WTC11 (cell line): Measurements from ENCODE around the gene ARHGEF12. TPM values are rescaled to one million over a fixed set of nuclear protein-coding genes. Genes with fewer than 3 reads are reported as not detected.

ENCODE experiments used
- ATAC-seq: fragments of 200-7000 bp; cut with Tn5 transposase; 2 replicates; pipeline ENCODE4 v1.10.0; 2021; ENCODE audit warnings: mild to moderate bottlenecking, moderate library complexity
- CTCF ChIA-PET: fragments of 300-600 bp; sonication (Branson Sonifier 250); formaldehyde crosslinking; loops from one replicate; lab custom pipeline; 2021; ENCODE audit warnings: antibody characterized with exemption; lab: Charles Lee
- POLR2A ChIA-PET: fragments of 350-600 bp; sonication (Branson Sonifier 250); formaldehyde crosslinking; loops from one replicate; lab custom pipeline; 2021; ENCODE audit warnings: antibody characterized with exemption; lab: Charles Lee
- DNase-seq: peaks from one replicate; pipeline ENCODE4 v3.0.0; 2021; ENCODE audit warnings: low spot score
- H3K27ac Mint-ChIP-seq: 2 replicates; pipeline ENCODE4 v1.8.0; 2021; ENCODE audit warnings: mixed read lengths
- H3K27me3 Mint-ChIP-seq: 2 replicates; pipeline ENCODE4 v1.8.0; 2021; ENCODE audit warnings: low read depth, mild to moderate bottlenecking, moderate library complexity, mixed read lengths
- H3K36me3 Mint-ChIP-seq: 2 replicates; pipeline ENCODE4 v1.8.0; 2021; ENCODE audit warnings: mixed read lengths
- H3K4me1 Mint-ChIP-seq: 2 replicates; pipeline ENCODE4 v1.8.0; 2022; ENCODE audit warnings: mixed read lengths
- H3K4me3 Mint-ChIP-seq: 2 replicates; pipeline ENCODE4 v1.8.0; 2021; ENCODE audit warnings: mild to moderate bottlenecking, moderate library complexity, mixed read lengths
- H3K9me3 Mint-ChIP-seq: 2 replicates; pipeline ENCODE4 v1.8.0; 2021; ENCODE audit warnings: mixed read lengths
- AR ChIP-seq: fragments of 250-450 bp; sonication (Bioruptor Pico); IDR thresholded peaks from 2 replicates; pipeline ENCODE4 v1.9.0; 2021; ENCODE audit warnings: mild to moderate bottlenecking
- ATF3 ChIP-seq: sonication (generic); formaldehyde crosslinking; conservative IDR thresholded peaks from 2 replicates; pipeline ENCODE4 v1.8.1; 2022; ENCODE audit warnings: mild to moderate bottlenecking, missing genetic modification reagents
- FOXJ3 ChIP-seq: sonication (generic); formaldehyde crosslinking; IDR thresholded peaks from 2 replicates; pipeline ENCODE4 v1.9.0; 2021; ENCODE audit warnings: missing genetic modification reagents, mild to moderate bottlenecking, borderline replicate concordance
- FOXP1 ChIP-seq: sonication (generic); formaldehyde crosslinking; IDR thresholded peaks from 2 replicates; pipeline ENCODE4 v1.8.0; 2022; ENCODE audit warnings: missing genetic modification reagents, mild to moderate bottlenecking, moderate library complexity, borderline replicate concordance
- GABPB1 ChIP-seq: sonication (generic); formaldehyde crosslinking; IDR thresholded peaks from 2 replicates; pipeline ENCODE4 v1.8.1; 2023; ENCODE audit warnings: mild to moderate bottlenecking, missing genetic modification reagents
- NFATC4 ChIP-seq: fragments of 250-450 bp; sonication (Bioruptor Pico); IDR thresholded peaks from 2 replicates; pipeline ENCODE4 v1.9.0; 2021; ENCODE audit warnings: mild to moderate bottlenecking
- NFE2L1 ChIP-seq: sonication (generic); formaldehyde crosslinking; IDR thresholded peaks from 2 replicates; pipeline ENCODE4 v1.8.1; 2023; ENCODE audit warnings: missing genetic modification reagents
- NFYB ChIP-seq: sonication (generic); formaldehyde crosslinking; conservative IDR thresholded peaks from 2 replicates; pipeline ENCODE4 v1.8.0; 2022; ENCODE audit warnings: low read depth, missing genetic modification reagents
- NR1H2 ChIP-seq: sonication (generic); formaldehyde crosslinking; IDR thresholded peaks from 2 replicates; pipeline ENCODE4 v1.9.0; 2021; ENCODE audit warnings: mild to moderate bottlenecking, moderate library complexity, missing genetic modification reagents
- SMAD3 ChIP-seq: sonication (generic); formaldehyde crosslinking; IDR thresholded peaks from 2 replicates; pipeline ENCODE4 v1.8.0; 2022; ENCODE audit warnings: missing genetic modification reagents, mild to moderate bottlenecking, borderline replicate concordance
- SOX15 ChIP-seq: fragments of 250-450 bp; sonication (Bioruptor Pico); IDR thresholded peaks from 2 replicates; pipeline ENCODE4 v1.9.0; 2021; ENCODE audit warnings: mild to moderate bottlenecking
- SP1 ChIP-seq: sonication (generic); formaldehyde crosslinking; conservative IDR thresholded peaks from 2 replicates; pipeline ENCODE4 v1.8.1; 2022; ENCODE audit warnings: missing genetic modification reagents
- TP53 ChIP-seq: sonication (generic); formaldehyde crosslinking; IDR thresholded peaks from 2 replicates; pipeline ENCODE4 v1.8.1; 2023; ENCODE audit warnings: mild to moderate bottlenecking, missing genetic modification reagents
- ZNF121 ChIP-seq: sonication (generic); formaldehyde crosslinking; IDR thresholded peaks from 2 replicates; pipeline ENCODE4 v1.8.0; 2023; ENCODE audit warnings: missing genetic modification reagents
- ZNF317 ChIP-seq: sonication (generic); formaldehyde crosslinking; IDR thresholded peaks from 2 replicates; pipeline ENCODE4 v1.8.1; 2023; ENCODE audit warnings: low read depth, mild to moderate bottlenecking, moderate library complexity, missing genetic modification reagents, borderline replicate concordance
- ZNF396 ChIP-seq: fragments of 250-450 bp; sonication (Bioruptor Pico); IDR thresholded peaks from 2 replicates; pipeline ENCODE4 v1.8.0; 2021; ENCODE audit warnings: mild to moderate bottlenecking, moderate library complexity, borderline replicate concordance
- ZNF416 ChIP-seq: fragments of 250-450 bp; sonication (Bioruptor Pico); IDR thresholded peaks from 2 replicates; pipeline ENCODE4 v1.9.0; 2021; ENCODE audit warnings: mild to moderate bottlenecking, inconsistent platforms
- ZNF423 ChIP-seq: fragments of 250-450 bp; sonication (Bioruptor Pico); IDR thresholded peaks from 2 replicates; pipeline ENCODE4 v2.1.2; 2022; ENCODE audit warnings: mild to moderate bottlenecking, moderate library complexity
- ZNF512 ChIP-seq: sonication (generic); formaldehyde crosslinking; IDR thresholded peaks from 2 replicates; pipeline ENCODE4 v1.8.1; 2022; ENCODE audit warnings: missing genetic modification reagents, borderline replicate concordance
- ZSCAN18 ChIP-seq: fragments of 250-450 bp; sonication (Bioruptor Pico); IDR thresholded peaks from 2 replicates; pipeline ENCODE4 v2.1.2; 2022; ENCODE audit warnings: mild to moderate bottlenecking, moderate library complexity
- total RNA-seq: library from RNA; stranded (reverse); gene quantifications from 3 replicates; pipeline ENCODE4 v1.2.3, GENCODE V29; 2021
- TF ChIP-seq, protein P1 (sequence below): sonication (generic); formaldehyde crosslinking; conservative IDR thresholded peaks from 2 replicates; pipeline ENCODE4 v1.8.1; 2023; ENCODE audit warnings: mild to moderate bottlenecking, low read depth, missing genetic modification reagents, moderate library complexity
- TF ChIP-seq, protein P2 (sequence below): fragments of 200-600 bp; IDR thresholded peaks from 2 replicates; pipeline ENCODE4 v1.8.0; 2022; ENCODE audit warnings: antibody characterized with exemption
- TF ChIP-seq, protein P3 (sequence below): sonication (generic); formaldehyde crosslinking; IDR thresholded peaks from 2 replicates; pipeline ENCODE4 v1.8.0; 2022; ENCODE audit warnings: mild to moderate bottlenecking, missing genetic modification reagents

The ARHGEF12 gene
- total RNA-seq, 1 experiment from 2014 or later = 35.8 TPM

GRCh38 chr11:120386318-120386717, 50.1 kb downstream of the ARHGEF12 start (continued):
- TF ChIP-seq, protein P1, sequence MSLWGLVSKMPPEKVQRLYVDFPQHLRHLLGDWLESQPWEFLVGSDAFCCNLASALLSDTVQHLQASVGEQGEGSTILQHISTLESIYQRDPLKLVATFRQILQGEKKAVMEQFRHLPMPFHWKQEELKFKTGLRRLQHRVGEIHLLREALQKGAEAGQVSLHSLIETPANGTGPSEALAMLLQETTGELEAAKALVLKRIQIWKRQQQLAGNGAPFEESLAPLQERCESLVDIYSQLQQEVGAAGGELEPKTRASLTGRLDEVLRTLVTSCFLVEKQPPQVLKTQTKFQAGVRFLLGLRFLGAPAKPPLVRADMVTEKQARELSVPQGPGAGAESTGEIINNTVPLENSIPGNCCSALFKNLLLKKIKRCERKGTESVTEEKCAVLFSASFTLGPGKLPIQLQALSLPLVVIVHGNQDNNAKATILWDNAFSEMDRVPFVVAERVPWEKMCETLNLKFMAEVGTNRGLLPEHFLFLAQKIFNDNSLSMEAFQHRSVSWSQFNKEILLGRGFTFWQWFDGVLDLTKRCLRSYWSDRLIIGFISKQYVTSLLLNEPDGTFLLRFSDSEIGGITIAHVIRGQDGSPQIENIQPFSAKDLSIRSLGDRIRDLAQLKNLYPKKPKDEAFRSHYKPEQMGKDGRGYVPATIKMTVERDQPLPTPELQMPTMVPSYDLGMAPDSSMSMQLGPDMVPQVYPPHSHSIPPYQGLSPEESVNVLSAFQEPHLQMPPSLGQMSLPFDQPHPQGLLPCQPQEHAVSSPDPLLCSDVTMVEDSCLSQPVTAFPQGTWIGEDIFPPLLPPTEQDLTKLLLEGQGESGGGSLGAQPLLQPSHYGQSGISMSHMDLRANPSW (CRISPR knock-in tag) = no peak
- TF ChIP-seq, protein P2, sequence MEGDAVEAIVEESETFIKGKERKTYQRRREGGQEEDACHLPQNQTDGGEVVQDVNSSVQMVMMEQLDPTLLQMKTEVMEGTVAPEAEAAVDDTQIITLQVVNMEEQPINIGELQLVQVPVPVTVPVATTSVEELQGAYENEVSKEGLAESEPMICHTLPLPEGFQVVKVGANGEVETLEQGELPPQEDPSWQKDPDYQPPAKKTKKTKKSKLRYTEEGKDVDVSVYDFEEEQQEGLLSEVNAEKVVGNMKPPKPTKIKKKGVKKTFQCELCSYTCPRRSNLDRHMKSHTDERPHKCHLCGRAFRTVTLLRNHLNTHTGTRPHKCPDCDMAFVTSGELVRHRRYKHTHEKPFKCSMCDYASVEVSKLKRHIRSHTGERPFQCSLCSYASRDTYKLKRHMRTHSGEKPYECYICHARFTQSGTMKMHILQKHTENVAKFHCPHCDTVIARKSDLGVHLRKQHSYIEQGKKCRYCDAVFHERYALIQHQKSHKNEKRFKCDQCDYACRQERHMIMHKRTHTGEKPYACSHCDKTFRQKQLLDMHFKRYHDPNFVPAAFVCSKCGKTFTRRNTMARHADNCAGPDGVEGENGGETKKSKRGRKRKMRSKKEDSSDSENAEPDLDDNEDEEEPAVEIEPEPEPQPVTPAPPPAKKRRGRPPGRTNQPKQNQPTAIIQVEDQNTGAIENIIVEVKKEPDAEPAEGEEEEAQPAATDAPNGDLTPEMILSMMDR = no peak
- TF ChIP-seq AR (CRISPR knock-in tag) (no peak), SP1 (CRISPR knock-in tag) (no peak)

DNA sequence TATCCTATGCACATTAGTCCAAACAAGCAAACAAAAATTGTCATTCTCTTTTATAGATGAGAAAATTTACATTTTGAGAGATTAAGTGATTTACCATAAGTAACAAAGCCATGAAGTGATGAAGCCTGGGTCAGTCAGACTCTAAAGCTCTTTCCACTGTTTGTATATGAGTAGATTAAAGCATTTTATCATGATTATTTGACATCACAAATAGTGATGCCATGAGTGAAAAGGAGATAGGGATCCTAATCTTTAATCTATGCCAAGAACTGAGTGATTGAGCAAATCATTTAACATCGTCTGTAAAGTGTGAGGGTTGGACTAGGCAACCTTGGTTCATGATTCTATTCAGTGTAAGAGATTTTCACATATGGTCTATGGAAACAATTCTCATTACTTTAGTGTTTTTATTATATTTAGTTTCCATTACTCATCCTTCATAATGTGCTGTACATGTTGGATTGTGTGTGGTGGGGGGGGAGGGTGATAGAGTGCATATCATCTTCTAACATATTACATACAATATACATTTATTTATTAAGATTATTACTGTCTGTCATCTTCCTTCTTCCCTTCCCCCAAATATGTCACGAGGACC, 50.7 kb downstream of the ARHGEF12 start:
- TF ChIP-seq ZSCAN18 (CRISPR knock-in tag) (no peak), NFATC4 (no peak), NFYB (CRISPR knock-in tag) (no peak), ZNF416 (CRISPR knock-in tag) (no peak), TP53 (CRISPR knock-in tag) (no peak), SP1 (CRISPR knock-in tag) (no peak), GABPB1 (CRISPR knock-in tag) (no peak), SOX15 (CRISPR knock-in tag) (no peak), ZNF317 (no peak), FOXJ3 (no peak), ZNF423 (CRISPR knock-in tag) (no peak), ZNF121 (CRISPR knock-in tag) (no peak), ATF3 (CRISPR knock-in tag) (no peak), NFE2L1 (CRISPR knock-in tag) (no peak), FOXP1 (CRISPR knock-in tag) (no peak), SMAD3 (CRISPR knock-in tag) (no peak), ZNF512 (CRISPR knock-in tag) (no peak), NR1H2 (CRISPR knock-in tag) (no peak), ZNF396 (no peak)
- TF ChIP-seq, protein P3, sequence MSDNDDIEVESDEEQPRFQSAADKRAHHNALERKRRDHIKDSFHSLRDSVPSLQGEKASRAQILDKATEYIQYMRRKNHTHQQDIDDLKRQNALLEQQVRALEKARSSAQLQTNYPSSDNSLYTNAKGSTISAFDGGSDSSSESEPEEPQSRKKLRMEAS (CRISPR knock-in tag) = no peak
- TF ChIP-seq, all 79 proteins: peak for 0
- Mint-ChIP-seq H3K27ac (no peak overlapping the region), H3K4me3 (no peak overlapping the region), H3K27me3 (no peaks in the 10 kb centered on the region), H3K9me3 (peaks cover 28% of the 10 kb centered on the region), H3K36me3 (peaks cover 22% of the 10 kb centered on the region), H3K4me1 (peaks cover 41% of the 10 kb centered on the region)
- DNase-seq (no peak), ATAC-seq (no peak)
- CTCF ChIA-PET = interaction anchor here (0.7 to 2.3 kb wide), 5 partner anchors 8 to 138 kb away, joined by 3 to 9 read pairs (median 4); no protein-coding TSS in a partner anchor
- POLR2A ChIA-PET = no interaction called here
